K562 (cell line): ENCODE measurements around the gene CEBPB. TPM values are rescaled to one million over a fixed set of nuclear protein-coding genes. Genes with fewer than 3 reads are reported as not detected.

Source experiments
- BMI1 ChIP-seq: fragments of 150-350 bp; IDR thresholded peaks from 2 replicates; pipeline ENCODE4 v1.6.1; 2014; ENCODE audit warnings: low read length
- ELF1 ChIP-seq: fragments of 200-800 bp; sonication (Bioruptor generic); IDR thresholded peaks from 2 replicates; pipeline ENCODE4 v1.6.1; 2016; ENCODE audit warnings: missing genetic modification characterization, missing compliant biosample characterization
- ESRRB ChIP-seq: fragments of 250-450 bp; sonication (Bioruptor Pico); IDR thresholded peaks from 2 replicates; pipeline ENCODE4 v1.5.0; 2020; ENCODE audit warnings: mild to moderate bottlenecking, moderate library complexity, borderline replicate concordance
- EZH2 ChIP-seq: IDR thresholded peaks from 2 replicates; pipeline ENCODE4 v1.6.1; 2012; ENCODE audit warnings: low read depth, mild to moderate bottlenecking, inconsistent platforms, low read length, borderline replicate concordance
- FOXP1 ChIP-seq: sonication (generic); formaldehyde crosslinking; IDR thresholded peaks from 2 replicates; pipeline ENCODE4 v1.8.0; 2022; ENCODE audit warnings: mild to moderate bottlenecking, missing genetic modification reagents
- GABPB1 ChIP-seq: sonication (generic); formaldehyde crosslinking; IDR thresholded peaks from 2 replicates; pipeline ENCODE4 v1.8.0; 2022; ENCODE audit warnings: mild to moderate bottlenecking, missing genetic modification reagents
- L3MBTL2 ChIP-seq: fragments of 450-650 bp; IDR thresholded peaks from 2 replicates; pipeline ENCODE4 v1.6.1; 2016; ENCODE audit warnings: mild to moderate bottlenecking, moderate library complexity
- LARP7 ChIP-seq: fragments of 450-650 bp; IDR thresholded peaks from 2 replicates; pipeline ENCODE4 v1.6.1; 2016
- NR2F6 ChIP-seq: fragments of 450-650 bp; formaldehyde crosslinking; IDR thresholded peaks from 2 replicates; pipeline ENCODE4 v1.4.0; 2020; ENCODE audit warnings: mild to moderate bottlenecking
- PTBP1 ChIP-seq: fragments of 200-400 bp; formaldehyde crosslinking; IDR thresholded peaks from 2 replicates; pipeline ENCODE4 v1.6.1; 2017; ENCODE audit warnings: low read depth, low read length
- RAD51 ChIP-seq: fragments of 450-650 bp; IDR thresholded peaks from 2 replicates; pipeline ENCODE4 v1.7.1; 2016; ENCODE audit warnings: low read depth, mild to moderate bottlenecking, borderline replicate concordance
- RBM15 ChIP-seq: fragments of 200-400 bp; formaldehyde crosslinking; IDR thresholded peaks from 2 replicates; pipeline ENCODE4 v1.6.1; 2018; ENCODE audit warnings: mild to moderate bottlenecking, low read length, moderate library complexity; ENCODE audit not compliant: insufficient read depth
- RNF219 ChIP-seq: fragments of 250-450 bp; sonication (Bioruptor Pico); IDR thresholded peaks from 2 replicates; pipeline ENCODE4 v1.5.0; 2022; ENCODE audit warnings: mild to moderate bottlenecking
- SMAD2 ChIP-seq: fragments of 150-350 bp; IDR thresholded peaks from 2 replicates; pipeline ENCODE4 v1.6.1; 2014; ENCODE audit warnings: low read depth, mild to moderate bottlenecking, low read length
- ZNF707 ChIP-seq: fragments of 250-450 bp; sonication (Bioruptor Pico); conservative IDR thresholded peaks from 2 replicates; pipeline ENCODE4 v1.8.0; 2022; ENCODE audit warnings: inconsistent platforms, mild to moderate bottlenecking, moderate library complexity
- polyA plus RNA-seq, 8 experiments: library from polyadenylated mRNA; depleted of rRNA in 4 of 8; stranded (reverse) in 5 of 8; unstranded in 3 of 8; fragments of >200 nt; fragmentation: Nextera tagmentation in 2 of 8; fragmentation: Illumina TruSeq in 1 of 8; extraction: Ambion mirVana in 2 of 8; extraction: Trizol in 1 of 8; gene quantifications; 2 replicates each; pipeline versions ENCODE4 v1.2.1 to v1.2.3, GENCODE V29; 2011 to 2014; ENCODE audit warnings: inconsistent platforms in 1 of 8, missing spikeins in 1 of 8
- total RNA-seq, 7 experiments: library from RNA; depleted of rRNA in 6 of 7; stranded (reverse); fragments of >200 nt in 6 of 7; fragmentation: Illumina TruSeq in 2 of 7; extraction: Trizol in 2 of 7; gene quantifications; 2 replicates each; pipeline versions ENCODE4 v1.2.1 to v1.2.3, GENCODE V29; 2011 to 2021; ENCODE audit warnings: low replicate concordance in 1 of 7
- TF ChIP-seq, protein P1 (sequence below): fragments of 250-450 bp; sonication (Bioruptor Pico); IDR thresholded peaks from 2 replicates; pipeline ENCODE4 v1.4.0; 2020; ENCODE audit warnings: mild to moderate bottlenecking, moderate library complexity, borderline replicate concordance
- TF ChIP-seq, protein P2 (sequence below): sonication (generic); formaldehyde crosslinking; IDR thresholded peaks from 2 replicates; pipeline ENCODE4 v1.8.0; 2022; ENCODE audit warnings: mild to moderate bottlenecking, missing genetic modification reagents, borderline replicate concordance
- TF ChIP-seq, protein P3 (sequence below): fragments of 250-450 bp; sonication (Bioruptor Pico); IDR thresholded peaks from 2 replicates; pipeline ENCODE4 v1.4.0; 2020; ENCODE audit warnings: mild to moderate bottlenecking, moderate library complexity

CEBPB gene
- total and polyA plus RNA-seq, 9 of the 15 experiments (the other 6 are each of a cell fraction or from before 2014, with no cell fraction given), result 1.2 to 72.6 (median 7.8) TPM

DNA sequence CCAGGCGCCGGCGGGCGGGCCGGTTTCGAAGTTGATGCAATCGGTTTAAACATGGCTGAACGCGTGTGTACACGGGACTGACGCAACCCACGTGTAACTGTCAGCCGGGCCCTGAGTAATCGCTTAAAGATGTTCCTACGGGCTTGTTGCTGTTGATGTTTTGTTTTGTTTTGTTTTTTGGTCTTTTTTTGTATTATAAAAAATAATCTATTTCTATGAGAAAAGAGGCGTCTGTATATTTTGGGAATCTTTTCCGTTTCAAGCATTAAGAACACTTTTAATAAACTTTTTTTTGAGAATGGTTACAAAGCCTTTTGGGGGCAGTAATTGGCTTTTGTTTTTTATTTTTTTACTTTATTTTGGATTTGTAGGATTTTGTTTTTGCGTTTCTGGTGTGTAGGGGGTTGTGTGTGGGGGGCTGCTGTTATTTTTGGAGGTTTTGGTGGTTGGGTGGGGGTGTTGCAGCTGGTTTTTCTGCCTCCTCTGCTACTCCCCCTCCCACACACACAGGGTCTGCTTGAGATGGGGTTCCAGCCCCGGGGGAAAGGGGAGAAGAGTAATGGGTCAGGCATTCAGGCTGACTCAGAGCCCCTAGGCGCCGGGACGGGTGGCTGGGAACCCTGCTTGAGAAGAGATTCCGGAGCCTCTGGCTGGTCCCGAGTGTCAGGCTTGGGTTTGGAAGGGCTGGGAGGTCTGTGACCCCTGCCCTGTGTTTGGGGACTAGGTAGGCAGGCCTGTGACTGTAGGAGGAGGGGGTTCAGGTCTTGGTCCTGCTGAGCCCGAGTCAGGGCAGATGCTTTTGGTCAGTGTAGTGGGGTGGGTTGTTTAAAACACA, 2.0 kb downstream of the CEBPB start (continued):
- no peak for TF ChIP-seq L3MBTL2
- TF ChIP-seq PTBP1, result no peak
- TF ChIP-seq EZH2, result no peak
- no peak for TF ChIP-seq RBM15
- TF ChIP-seq, protein P1, sequence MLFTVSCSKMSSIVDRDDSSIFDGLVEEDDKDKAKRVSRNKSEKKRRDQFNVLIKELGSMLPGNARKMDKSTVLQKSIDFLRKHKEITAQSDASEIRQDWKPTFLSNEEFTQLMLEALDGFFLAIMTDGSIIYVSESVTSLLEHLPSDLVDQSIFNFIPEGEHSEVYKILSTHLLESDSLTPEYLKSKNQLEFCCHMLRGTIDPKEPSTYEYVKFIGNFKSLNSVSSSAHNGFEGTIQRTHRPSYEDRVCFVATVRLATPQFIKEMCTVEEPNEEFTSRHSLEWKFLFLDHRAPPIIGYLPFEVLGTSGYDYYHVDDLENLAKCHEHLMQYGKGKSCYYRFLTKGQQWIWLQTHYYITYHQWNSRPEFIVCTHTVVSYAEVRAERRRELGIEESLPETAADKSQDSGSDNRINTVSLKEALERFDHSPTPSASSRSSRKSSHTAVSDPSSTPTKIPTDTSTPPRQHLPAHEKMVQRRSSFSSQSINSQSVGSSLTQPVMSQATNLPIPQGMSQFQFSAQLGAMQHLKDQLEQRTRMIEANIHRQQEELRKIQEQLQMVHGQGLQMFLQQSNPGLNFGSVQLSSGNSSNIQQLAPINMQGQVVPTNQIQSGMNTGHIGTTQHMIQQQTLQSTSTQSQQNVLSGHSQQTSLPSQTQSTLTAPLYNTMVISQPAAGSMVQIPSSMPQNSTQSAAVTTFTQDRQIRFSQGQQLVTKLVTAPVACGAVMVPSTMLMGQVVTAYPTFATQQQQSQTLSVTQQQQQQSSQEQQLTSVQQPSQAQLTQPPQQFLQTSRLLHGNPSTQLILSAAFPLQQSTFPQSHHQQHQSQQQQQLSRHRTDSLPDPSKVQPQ (CRISPR knock-in tag), result no peak
- no peak for TF ChIP-seq ELF1 (tag)
- TF ChIP-seq SMAD2, result no peak
- TF ChIP-seq, protein P2, sequence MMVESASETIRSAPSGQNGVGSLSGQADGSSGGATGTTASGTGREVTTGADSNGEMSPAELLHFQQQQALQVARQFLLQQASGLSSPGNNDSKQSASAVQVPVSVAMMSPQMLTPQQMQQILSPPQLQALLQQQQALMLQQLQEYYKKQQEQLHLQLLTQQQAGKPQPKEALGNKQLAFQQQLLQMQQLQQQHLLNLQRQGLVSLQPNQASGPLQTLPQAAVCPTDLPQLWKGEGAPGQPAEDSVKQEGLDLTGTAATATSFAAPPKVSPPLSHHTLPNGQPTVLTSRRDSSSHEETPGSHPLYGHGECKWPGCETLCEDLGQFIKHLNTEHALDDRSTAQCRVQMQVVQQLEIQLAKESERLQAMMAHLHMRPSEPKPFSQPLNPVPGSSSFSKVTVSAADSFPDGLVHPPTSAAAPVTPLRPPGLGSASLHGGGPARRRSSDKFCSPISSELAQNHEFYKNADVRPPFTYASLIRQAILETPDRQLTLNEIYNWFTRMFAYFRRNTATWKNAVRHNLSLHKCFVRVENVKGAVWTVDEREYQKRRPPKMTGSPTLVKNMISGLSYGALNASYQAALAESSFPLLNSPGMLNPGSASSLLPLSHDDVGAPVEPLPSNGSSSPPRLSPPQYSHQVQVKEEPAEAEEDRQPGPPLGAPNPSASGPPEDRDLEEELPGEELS (CRISPR knock-in tag), result no peak
- no peak for TF ChIP-seq GABPB1 (CRISPR knock-in tag)
- TF ChIP-seq FOXP1, result no peak
- TF ChIP-seq, protein P3, sequence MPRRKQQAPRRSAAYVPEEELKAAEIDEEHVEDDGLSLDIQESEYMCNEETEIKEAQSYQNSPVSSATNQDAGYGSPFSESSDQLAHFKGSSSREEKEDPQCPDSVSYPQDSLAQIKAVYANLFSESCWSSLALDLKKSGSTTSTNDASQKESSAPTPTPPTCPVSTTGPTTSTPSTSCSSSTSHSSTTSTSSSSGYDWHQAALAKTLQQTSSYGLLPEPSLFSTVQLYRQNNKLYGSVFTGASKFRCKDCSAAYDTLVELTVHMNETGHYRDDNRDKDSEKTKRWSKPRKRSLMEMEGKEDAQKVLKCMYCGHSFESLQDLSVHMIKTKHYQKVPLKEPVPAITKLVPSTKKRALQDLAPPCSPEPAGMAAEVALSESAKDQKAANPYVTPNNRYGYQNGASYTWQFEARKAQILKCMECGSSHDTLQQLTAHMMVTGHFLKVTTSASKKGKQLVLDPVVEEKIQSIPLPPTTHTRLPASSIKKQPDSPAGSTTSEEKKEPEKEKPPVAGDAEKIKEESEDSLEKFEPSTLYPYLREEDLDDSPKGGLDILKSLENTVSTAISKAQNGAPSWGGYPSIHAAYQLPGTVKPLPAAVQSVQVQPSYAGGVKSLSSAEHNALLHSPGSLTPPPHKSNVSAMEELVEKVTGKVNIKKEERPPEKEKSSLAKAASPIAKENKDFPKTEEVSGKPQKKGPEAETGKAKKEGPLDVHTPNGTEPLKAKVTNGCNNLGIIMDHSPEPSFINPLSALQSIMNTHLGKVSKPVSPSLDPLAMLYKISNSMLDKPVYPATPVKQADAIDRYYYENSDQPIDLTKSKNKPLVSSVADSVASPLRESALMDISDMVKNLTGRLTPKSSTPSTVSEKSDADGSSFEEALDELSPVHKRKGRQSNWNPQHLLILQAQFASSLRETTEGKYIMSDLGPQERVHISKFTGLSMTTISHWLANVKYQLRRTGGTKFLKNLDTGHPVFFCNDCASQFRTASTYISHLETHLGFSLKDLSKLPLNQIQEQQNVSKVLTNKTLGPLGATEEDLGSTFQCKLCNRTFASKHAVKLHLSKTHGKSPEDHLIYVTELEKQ (CRISPR knock-in tag), result no peak
- TF ChIP-seq ESRRB (CRISPR knock-in tag), result no peak
- no peak for TF ChIP-seq RNF219 (CRISPR knock-in tag)
- TF ChIP-seq RAD51, result no peak; the same call in none of the 2 replicates
- TF ChIP-seq BMI1, result no peak
- no peak for TF ChIP-seq NR2F6
- TF ChIP-seq ZNF707, result no peak
- TF ChIP-seq LARP7, result peak; percentile 87; the same call in 1 of the 2 replicates
